GM12874 (cell line): Measurements from ENCODE around the gene AEBP2.

Experiments
- CTCF ChIP-seq: IDR thresholded peaks from 2 replicates; pipeline ENCODE4 v1.5.1; 2011; ENCODE audit warnings: low read depth, mild to moderate bottlenecking, control low read depth, low read length, moderate library complexity; ENCODE audit not compliant: insufficient read depth

AEBP2 gene

GRCh38 chr12:19529951-19530636 lies 90.8 kb downstream of the AEBP2 start:
- TF ChIP-seq CTCF, result no peak

DNA sequence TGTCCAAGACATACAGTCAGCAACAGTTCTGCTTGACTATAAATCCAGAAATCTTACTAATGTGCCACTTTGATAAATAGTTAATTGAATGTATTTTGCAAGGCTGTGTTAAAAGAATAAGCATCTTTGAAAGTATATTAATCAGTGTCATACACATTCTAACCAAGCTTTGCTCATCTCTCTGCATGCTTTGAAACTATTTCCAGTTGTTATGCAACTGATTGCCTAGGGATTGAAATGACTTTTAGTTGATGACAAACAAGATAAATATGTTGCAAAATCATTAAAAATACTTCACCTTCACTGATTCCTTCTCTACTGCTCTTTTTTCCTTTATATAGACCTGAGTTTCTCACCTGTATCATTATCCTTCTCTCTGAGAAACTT lies 91.3 kb downstream of the AEBP2 start:
- TF ChIP-seq CTCF, result no peak

DNA sequence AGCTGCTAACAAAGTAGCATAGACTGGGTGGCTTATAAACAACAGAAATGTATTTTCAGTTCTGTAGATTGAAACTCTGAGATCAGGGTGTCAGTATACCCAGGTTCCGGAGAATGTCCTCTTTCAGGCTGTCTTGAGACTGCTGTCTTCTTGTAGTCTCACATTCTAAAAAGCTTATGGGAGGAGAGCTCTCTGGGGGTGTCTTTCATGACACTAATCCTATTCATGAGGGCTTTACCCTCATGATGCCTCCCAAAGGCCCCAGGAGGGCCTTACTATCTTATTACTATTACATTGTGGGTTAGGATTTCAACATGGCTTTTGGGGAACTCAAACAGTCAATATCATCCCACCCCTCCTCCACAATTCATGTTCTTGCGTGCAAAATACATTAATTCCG lies 94.3 kb downstream of the AEBP2 start:
- TF ChIP-seq CTCF, result no peak

DNA sequence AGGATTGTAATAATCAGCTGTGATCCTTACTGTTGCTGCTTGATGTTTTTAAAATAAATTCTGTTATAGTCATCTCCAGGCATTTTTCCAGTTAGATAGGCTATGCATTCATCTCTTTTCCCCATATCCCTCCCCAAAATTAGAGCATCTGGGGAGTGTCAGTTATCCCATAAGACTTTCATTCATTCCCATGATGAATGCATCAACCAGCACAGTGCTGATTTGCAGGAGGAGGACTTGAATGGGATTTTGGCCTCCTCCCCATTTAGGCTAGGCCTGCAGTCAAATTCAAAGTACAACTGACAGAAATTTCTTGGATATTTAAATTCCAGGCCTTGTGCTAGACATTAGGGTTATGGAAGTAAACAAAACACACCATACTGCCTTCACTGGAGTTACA lies 99.8 kb downstream of the AEBP2 start:
- TF ChIP-seq CTCF, result no peak

DNA sequence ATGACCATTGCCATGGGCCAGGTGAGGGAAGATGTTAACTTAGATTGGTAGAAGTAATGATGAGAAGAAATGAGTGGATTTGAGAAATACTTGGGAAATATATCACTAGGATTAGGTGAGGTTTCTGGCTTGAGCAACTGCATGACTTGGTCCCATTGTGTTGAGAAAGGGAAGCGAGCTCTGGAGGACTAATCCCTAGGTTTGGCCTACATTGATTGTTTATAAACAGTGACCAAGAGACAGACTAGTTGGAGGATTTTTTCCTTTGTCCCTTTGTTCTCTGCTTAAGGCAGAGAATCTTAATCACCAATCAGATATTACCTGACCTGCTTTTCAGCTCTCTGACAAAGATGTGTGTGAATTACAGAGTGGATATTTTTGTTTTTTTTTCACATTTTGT lies 100.5 kb downstream of the AEBP2 start:
- no peak for TF ChIP-seq CTCF

DNA sequence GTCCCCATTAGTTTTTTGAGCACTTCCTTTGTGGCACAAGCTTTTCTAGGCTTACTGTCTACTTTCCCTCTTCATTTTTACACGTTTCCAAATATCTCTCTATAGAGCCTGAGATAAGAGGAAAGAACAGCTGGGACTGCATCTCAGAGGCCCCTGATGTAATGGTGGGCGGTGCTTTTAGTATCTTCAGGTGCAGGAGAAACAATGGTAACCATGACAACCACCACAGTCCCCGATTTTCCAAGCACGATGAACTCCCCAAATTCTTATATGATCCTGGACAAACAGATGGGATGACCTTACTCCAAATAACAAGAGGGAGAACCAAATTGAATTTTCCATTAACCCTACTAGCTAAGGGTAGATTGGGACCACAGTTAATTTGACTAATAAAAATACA lies 103.3 kb downstream of the AEBP2 start:
- TF ChIP-seq CTCF, result no peak

- no peak for TF ChIP-seq CTCF
These were observed 105.1 kb downstream of the AEBP2 start for GRCh38 chr12:19544353-19544752.
